Measurements from ENCODE around the gene AADACL4.

DNA sequence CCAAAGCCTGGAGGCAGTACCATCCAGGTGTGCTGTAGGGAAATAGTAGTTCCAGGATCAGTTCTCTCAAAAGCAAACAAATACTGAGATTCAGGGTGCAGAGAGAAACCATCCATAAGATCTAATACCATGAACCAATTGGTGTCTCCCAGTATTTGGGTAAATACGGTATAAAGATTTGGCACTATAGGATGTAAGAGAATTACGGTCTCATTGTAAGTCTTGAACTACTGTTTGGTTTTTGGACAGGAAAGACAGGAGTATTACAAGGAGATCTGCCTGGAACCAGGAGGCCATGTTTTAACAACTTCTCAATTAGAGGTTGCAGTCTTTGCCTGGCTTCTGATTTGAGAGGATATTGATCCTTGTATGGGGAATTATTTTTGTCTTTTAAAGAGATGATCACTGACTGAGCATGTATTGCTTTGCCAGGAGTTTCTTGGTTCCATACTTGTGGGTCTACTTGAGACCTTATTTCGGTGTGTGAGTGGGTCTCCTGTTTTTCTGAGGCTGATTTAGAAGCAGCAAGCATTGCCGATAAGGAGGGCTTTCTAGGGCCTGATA is 10.2 kb downstream of the AADACL4 start:
- TF ChIP-seq CTCF (IDR thresholded peaks at IDR 0.05) (no peak), TCF7L2 (IDR thresholded peaks at IDR 0.05; ENCODE audit: low read depth, low read length) (no peak)
- TF ChIP-seq, protein P1, sequence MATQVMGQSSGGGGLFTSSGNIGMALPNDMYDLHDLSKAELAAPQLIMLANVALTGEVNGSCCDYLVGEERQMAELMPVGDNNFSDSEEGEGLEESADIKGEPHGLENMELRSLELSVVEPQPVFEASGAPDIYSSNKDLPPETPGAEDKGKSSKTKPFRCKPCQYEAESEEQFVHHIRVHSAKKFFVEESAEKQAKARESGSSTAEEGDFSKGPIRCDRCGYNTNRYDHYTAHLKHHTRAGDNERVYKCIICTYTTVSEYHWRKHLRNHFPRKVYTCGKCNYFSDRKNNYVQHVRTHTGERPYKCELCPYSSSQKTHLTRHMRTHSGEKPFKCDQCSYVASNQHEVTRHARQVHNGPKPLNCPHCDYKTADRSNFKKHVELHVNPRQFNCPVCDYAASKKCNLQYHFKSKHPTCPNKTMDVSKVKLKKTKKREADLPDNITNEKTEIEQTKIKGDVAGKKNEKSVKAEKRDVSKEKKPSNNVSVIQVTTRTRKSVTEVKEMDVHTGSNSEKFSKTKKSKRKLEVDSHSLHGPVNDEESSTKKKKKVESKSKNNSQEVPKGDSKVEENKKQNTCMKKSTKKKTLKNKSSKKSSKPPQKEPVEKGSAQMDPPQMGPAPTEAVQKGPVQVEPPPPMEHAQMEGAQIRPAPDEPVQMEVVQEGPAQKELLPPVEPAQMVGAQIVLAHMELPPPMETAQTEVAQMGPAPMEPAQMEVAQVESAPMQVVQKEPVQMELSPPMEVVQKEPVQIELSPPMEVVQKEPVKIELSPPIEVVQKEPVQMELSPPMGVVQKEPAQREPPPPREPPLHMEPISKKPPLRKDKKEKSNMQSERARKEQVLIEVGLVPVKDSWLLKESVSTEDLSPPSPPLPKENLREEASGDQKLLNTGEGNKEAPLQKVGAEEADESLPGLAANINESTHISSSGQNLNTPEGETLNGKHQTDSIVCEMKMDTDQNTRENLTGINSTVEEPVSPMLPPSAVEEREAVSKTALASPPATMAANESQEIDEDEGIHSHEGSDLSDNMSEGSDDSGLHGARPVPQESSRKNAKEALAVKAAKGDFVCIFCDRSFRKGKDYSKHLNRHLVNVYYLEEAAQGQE (IDR thresholded peaks at IDR 0.05; ENCODE audit: insufficient read depth in 1 of 2, low read depth in 2 of 2, low read length in 1 of 2): no peak

Data from Panc1 (cell line).